ENCODE results near the gene KCNK2. TPM values are rescaled to one million over a fixed set of nuclear protein-coding genes. Genes with fewer than 3 reads are reported as not detected.
"Not testable (repeated sequence)": the region's sequence is repeated elsewhere in the genome, so short reads cannot be mapped to it uniquely, and the experiment has no call there.

KCNK2 gene
- total RNA-seq, 6 experiments from 2014 or later, result 50.1 to 93.1 (median 85.0) TPM

- Mint-ChIP-seq H3K4me1 (ENCODE audit: low read depth) (peaks cover 62% of the 10 kb centered on the region), H3K36me3 (ENCODE audit: low read depth) (peaks cover 9% of the 10 kb centered on the region), H3K4me3 (no peak overlapping the region), H3K27ac (0 out of 2 replicates have a peak overlapping the region, but pooled peaks have one; percentile 25), H3K27me3 (ENCODE audit: insufficient read depth) (no peaks in the 10 kb centered on the region), H3K9me3 (peaks cover 8% of the 10 kb centered on the region)
- TF ChIP-seq CTCF (IDR thresholded peaks at IDR 0.05), result no peak
- no peak for DNase-seq
Observed at GRCh38 chr1:215147024-215147423, 64.5 kb downstream of the KCNK2 start.

- Mint-ChIP-seq H3K4me1 (ENCODE audit: low read depth) (peaks cover 57% of the 10 kb centered on the region), H3K27me3 (ENCODE audit: insufficient read depth) (no peaks in the 10 kb centered on the region; the same call in 1 of the 2 replicates), H3K9me3 (peaks cover 4% of the 10 kb centered on the region; the same call in 1 of the 2 replicates), H3K27ac (no peak overlapping the region), H3K36me3 (ENCODE audit: low read depth) (peaks cover 11% of the 10 kb centered on the region), H3K4me3 (no peak overlapping the region; the same call in 1 of the 2 replicates)
- no peak for TF ChIP-seq CTCF (IDR thresholded peaks at IDR 0.05)
- no peak for DNase-seq
Observed at GRCh38 chr1:215151841-215152549, 69.5 kb downstream of the KCNK2 start.

- no peak for TF ChIP-seq CTCF (IDR thresholded peaks at IDR 0.05)
- DNase-seq, result no peak
- Mint-ChIP-seq H3K36me3 (ENCODE audit: low read depth) (peaks cover 11% of the 10 kb centered on the region), H3K4me1 (ENCODE audit: low read depth) (peaks cover 88% of the 10 kb centered on the region), H3K9me3 (peaks cover 4% of the 10 kb centered on the region; the same call in 1 of the 2 replicates), H3K4me3 (no peak overlapping the region), H3K27me3 (ENCODE audit: insufficient read depth) (no peaks in the 10 kb centered on the region; the same call in 1 of the 2 replicates), H3K27ac (peak overlapping the region; percentile 40; the same call in 1 of the 2 replicates)
Observed at GRCh38 chr1:215156232-215156631, 73.7 kb downstream of the KCNK2 start.

- peaks cover 45% of the 10 kb centered on the region for H3K36me3 Mint-ChIP-seq (ENCODE audit: low read depth)
- TF ChIP-seq CTCF (IDR thresholded peaks at IDR 0.05), result no peak
- peaks cover 68% of the 10 kb centered on the region for H3K4me1 Mint-ChIP-seq (ENCODE audit: low read depth)
Observed at GRCh38 chr1:215160351-215160750, 77.8 kb downstream of the KCNK2 start.

GRCh38 chr1:215163144-215163543, 80.6 kb downstream of the KCNK2 start:
- H3K27ac Mint-ChIP-seq; H3K27me3 Mint-ChIP-seq (ENCODE audit: insufficient read depth); H3K4me3 Mint-ChIP-seq; DNase-seq: not testable (repeated sequence)
- Mint-ChIP-seq H3K4me1 (ENCODE audit: low read depth) (peaks cover 72% of the 10 kb centered on the region), H3K9me3 (peaks cover 37% of the 10 kb centered on the region), H3K36me3 (ENCODE audit: low read depth) (peaks cover 57% of the 10 kb centered on the region)

More at GRCh38 chr1:215160351-215160750, 77.8 kb downstream of the KCNK2 start:
- Mint-ChIP-seq H3K4me3 (peak overlapping the region; percentile 30; the same call in 1 of the 2 replicates), H3K9me3 (peaks cover 35% of the 10 kb centered on the region), H3K27ac (peak overlapping the region; percentile 67), H3K27me3 (ENCODE audit: insufficient read depth) (peaks cover 4% of the 10 kb centered on the region)
- peak; percentile 57 for DNase-seq

- peaks cover 72% of the 10 kb centered on the region for H3K36me3 Mint-ChIP-seq (ENCODE audit: low read depth)
- peak overlapping the region; percentile 63 for H3K4me3 Mint-ChIP-seq
Observed at GRCh38 chr1:215166886-215167285, 84.3 kb downstream of the KCNK2 start.

More at GRCh38 chr1:215166886-215167285, 84.3 kb downstream of the KCNK2 start:
- Mint-ChIP-seq H3K27me3 (ENCODE audit: insufficient read depth) (peaks cover 5% of the 10 kb centered on the region), H3K27ac (peak overlapping the region; percentile 64), H3K9me3 (peaks cover 36% of the 10 kb centered on the region), H3K4me1 (ENCODE audit: low read depth) (peaks cover 40% of the 10 kb centered on the region)
- DNase-seq, result peak; percentile 7
- no peak for TF ChIP-seq CTCF (IDR thresholded peaks at IDR 0.05)

All from HFFc6 (cell line).